HG02970 (cell line): ENCODE data around the gene EPGN.

Experiments
- ATAC-seq: cut with Tn5 transposase; IDR thresholded peaks from one replicate; pipeline ENCODE4 v1.9.1; 2021; ENCODE audit warnings: mild to moderate bottlenecking, moderate library complexity, moderate number of reproducible peaks; ENCODE audit not compliant: unreplicated experiment, low FRiP score

The EPGN gene

GRCh38 chr4:74307170-74307569 lies 1.1 kb upstream of the EPGN start:
- ATAC-seq, result no peak

DNA sequence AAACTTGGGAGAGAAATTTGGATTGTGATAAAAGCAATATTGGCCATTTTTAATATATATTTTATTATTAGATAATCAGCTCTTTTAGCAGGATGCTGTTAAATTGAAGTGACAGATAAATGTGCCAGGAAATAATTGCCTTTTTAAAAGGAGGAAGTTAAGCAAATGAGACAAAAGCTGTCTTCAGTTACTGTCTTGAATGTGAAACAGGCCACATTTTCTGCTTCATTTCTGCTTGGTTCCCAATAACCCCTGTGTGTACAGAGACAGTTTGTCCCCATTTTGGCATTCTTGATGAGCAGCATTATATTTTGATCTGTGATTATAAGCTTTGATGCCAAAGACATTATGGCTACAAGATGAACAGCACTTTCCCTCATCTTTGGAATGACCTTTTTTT lies 953 bp downstream of the EPGN start:
- ATAC-seq, result no peak

DNA sequence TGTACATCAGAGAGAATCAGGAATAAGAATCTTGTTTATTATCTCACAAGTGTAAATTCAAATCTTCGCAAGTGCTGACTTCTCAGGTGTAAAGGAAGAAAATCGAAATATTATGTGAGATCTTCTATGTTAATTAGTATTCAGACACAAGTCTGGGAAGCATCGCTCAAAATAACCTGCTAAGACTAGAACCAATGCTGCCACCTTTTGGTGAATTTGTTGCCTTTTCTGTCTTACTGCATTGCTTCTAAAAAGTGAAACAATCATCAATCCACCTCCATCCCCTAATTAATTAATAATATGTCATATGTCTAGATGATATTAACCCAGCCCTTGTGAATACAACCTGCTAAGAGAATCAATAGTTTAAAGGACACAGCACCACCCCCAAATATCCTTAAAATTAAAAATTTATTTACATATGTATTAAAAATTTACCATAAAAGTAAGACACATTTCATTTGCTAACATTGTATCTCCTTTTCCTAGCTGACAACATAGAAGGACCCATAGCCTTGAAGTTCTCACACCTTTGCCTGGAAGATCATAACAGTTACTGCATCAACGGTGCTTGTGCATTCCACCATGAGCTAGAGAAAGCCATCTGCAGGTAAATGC lies 3.5 kb downstream of the EPGN start:
- ATAC-seq, result no peak

- no peak for ATAC-seq
Observed at GRCh38 chr4:74314329-74314728, 6.1 kb downstream of the EPGN start.

- no peak for ATAC-seq
Observed at GRCh38 chr4:74314944-74315343, 6.7 kb downstream of the EPGN start.

DNA sequence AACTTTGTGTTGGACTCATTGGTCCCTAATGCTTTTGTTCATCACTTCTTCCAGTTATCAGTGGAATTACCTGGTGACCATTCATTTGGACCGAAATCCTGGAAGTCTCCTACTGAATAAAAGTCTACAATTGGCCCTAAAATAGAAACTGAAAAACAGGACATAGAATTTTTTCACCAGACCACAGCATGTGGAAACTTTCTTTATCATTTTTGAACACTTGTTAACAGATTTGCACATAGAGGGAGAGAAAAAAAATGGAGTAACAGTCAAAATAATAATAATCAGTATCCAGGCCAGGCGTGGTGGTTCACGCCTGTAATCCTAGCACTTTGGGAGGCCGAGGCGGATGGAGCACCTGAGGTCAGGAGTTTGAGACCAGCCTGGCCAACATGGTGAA lies 7.1 kb downstream of the EPGN start:
- no peak for ATAC-seq

DNA sequence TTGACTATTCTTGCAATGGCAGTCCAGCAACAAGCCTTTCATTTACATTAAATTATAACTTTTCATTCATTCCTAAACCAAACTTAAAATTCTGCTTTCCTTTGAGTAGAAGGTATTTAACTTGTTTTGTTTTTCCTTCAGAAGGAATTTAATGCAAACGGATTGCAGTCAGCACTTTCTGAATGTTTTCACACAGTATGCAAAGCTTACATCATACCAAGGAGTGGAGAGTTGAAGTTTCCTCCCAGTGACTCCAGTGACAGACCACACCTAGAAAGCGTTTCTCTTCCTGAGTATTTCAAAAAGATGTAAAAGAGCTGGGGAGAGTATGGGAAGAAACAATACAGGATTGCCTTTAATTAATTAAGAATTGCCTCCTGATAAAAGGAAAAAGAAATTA lies 8.1 kb downstream of the EPGN start:
- no peak for ATAC-seq

DNA sequence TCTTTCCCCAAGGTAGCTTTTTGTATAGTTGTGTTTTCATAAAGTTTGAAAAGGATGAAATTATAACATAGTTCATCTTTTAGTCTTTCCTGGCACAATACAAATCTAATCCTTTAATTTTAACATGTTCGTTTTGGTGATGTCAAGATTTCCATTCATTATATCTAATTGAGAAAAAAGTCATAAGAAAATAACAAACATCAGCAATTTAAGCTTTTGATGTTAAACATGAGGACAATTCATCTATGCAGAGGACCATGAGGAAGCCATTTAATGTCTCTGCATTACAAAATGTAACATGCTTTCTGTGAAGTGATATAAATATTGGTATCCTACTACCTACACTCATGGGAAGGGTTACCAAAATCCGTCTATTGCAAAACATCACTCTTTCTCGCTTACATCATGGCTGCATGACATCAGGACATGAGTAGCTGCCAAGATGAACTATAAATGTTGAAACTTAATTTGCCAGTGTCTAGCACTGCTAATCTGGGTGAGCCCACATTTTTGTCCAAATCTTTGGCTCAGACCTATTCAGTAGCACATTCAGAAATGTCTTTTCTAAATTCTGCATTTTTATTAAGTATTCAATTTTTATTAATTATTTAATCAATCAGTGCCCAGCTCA lies 9.5 kb downstream of the EPGN start:
- ATAC-seq, result no peak

- no peak for ATAC-seq
Observed at GRCh38 chr4:74318276-74318675, 10.0 kb downstream of the EPGN start.

- ATAC-seq, result no peak
Observed at GRCh38 chr4:74319470-74319869, 11.2 kb downstream of the EPGN start.

GRCh38 chr4:74320559-74321118 lies 12.4 kb downstream of the EPGN start:
- ATAC-seq, result no peak

DNA sequence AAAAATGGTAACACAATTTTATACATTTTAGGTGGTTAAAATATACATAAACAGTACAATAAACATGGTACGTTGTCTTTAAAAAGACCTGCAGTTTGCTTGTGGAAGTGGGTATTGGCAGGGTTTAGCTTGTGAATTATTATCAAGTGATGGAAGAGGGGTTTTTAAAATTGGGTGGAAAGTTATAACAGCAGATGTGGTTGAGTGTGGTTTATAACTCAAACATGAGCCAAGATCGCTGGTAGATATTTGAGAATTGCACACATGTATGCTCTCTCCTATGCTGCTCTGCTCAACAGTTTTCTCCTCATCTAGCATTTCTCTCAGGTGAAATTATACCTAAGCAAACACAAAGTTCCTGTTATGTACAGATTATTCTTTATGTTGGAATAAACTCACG lies 14.0 kb downstream of the EPGN start:
- ATAC-seq, result no peak

- ATAC-seq, result no peak
Observed at GRCh38 chr4:74323663-74324062, 15.4 kb downstream of the EPGN start.

DNA sequence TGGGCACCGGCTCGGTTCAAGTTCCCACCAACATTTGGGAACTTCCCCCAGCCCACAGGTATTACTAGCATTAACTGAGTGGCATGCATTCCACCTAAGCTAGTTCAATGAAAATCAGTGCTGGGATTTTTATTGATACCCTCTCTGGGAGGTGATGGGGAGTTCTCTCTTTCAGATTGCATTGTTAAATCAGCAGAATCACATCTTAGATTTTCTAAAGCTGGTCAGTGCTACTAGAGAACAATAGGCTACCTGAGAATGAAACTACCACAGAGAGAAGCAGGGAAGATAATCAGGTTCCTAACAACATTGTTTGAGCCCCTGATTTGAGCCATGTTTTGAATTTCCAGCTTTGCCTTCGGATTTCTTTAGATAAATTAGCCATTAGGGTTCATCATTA lies 16.0 kb downstream of the EPGN start:
- no peak for ATAC-seq

DNA sequence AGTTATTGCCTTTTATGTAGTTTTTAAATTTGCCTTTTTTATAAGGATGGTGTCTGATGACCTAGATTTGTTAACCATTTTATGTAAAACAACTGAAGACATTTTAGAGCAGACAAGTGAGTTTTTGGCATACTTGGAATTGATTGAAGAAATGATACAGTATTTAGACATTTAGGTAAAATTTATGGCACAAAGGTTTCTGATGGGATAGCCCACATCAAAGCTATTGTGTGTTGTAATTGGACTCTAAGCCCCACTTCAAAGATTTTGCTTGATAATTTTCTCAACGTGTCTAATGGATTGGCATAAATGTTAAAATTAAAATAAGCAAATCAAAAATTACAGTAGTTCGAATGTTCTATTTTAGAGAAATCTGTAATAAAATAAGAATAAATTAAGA lies 17.6 kb downstream of the EPGN start:
- no peak for ATAC-seq

DNA sequence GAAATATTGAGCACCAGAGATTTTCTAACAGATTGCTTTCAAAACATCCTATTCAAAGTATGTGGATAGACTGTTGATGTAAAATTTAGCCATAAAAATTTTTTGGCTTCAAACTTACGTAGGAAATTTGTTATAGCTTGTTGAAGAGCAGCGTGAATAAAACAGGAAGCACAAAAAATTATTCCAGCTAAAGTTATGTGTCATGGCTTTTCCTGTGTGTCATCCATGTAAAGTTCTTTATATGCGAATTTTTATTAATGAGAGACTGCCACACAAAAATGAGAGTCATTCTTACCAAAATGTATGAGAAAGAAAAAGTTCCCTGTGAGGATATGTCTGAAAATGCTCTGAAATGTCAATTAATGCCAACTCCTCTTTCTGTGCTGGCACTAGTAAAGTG lies 19.5 kb downstream of the EPGN start:
- no peak for ATAC-seq

- no peak for ATAC-seq
Observed at GRCh38 chr4:74328501-74328900, 20.2 kb downstream of the EPGN start.

GRCh38 chr4:74329307-74329706 lies 21.0 kb downstream of the EPGN start:
- no peak for ATAC-seq

DNA sequence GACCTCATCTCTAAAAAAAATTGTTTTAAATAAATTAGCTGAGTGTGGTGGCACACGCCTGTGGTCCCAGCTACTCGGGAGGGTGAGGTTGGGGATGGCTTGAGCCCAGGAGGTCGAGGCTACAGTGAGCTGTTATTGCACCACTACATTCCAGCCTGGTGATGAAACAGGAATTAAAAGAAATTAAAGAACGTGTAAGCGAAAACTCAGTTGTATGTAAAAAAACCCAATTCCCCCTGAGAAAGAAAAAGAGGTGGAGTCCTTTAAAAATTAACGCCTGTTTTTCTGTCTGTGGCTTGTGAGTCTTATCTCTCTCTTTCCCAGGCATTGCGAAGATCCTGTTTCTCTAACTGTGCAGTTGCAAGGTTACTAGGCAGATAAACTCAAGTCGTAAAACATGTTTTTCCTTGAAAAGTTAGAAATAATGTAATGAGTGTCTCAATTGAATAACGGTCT lies 22.1 kb downstream of the EPGN start:
- no peak for ATAC-seq

- ATAC-seq, result no peak
Observed at GRCh38 chr4:74331252-74331651, 23.0 kb downstream of the EPGN start.

DNA sequence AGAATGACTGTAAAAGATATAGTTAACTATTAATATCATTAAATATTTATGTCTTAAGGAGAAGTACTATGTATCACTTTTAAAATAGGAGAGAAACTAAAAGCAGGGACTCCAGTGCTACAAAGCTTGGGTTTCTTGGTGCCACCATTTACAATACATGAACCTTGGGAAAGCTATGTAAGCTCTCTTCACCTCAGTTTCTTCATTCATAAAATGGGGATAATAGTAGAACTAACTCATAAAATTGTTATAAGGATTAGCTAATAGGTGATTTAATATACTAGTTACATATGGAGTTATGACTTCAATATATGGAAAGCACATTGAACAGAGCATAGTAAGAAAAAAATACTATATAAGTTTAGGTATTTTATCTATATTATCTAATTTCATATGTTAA lies 23.7 kb downstream of the EPGN start:
- ATAC-seq, result no peak

DNA sequence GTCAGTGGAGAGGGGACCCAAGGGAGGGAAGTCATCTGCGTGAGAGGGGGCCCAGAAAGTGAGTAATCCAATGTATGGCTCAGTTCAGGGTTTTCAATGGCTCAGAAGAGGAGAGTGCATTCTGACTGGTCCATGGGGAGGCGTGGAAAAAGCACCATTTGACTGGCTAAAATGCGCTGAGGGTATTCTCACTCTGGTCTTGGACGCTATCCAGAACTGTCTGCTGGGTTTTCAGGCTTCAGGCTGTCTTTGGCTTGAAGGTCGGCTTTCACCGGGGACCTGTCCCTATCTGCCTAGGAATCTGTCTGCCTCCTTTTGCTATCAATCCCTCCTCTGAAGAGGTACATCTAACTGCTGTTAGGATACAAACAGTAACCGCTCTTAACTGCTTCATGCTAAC lies 26.4 kb downstream of the EPGN start:
- ATAC-seq, result no peak
